SK-N-SH (cell line): Measurements from ENCODE around the gene DMRT1. TPM values are rescaled to one million over a fixed set of nuclear protein-coding genes. Genes with fewer than 3 reads are reported as not detected.

Experiments used
- CTCF ChIA-PET: fragments of 300-600, 350-600 bp; formaldehyde crosslinking; extraction: SDS; loops from one replicate; lab custom pipeline; 2021; lab: Yijun Ruan, JAX
- POLR2A ChIA-PET: fragments of 350-600 bp; sonication (Branson Sonifier 250); formaldehyde crosslinking; extraction: SDS; loops from one replicate; lab custom pipeline; 2020; ENCODE audit warnings: antibody characterized with exemption, inconsistent platforms; lab: Yijun Ruan, JAX
- DNase-seq: peaks from one replicate; pipeline ENCODE4 v3.0.0; 2012
- H2AFZ ChIP-seq: fragments of 200-600 bp; sonication (generic); 2 replicates; pipeline ENCODE4 v1.8.1; 2016; ENCODE audit warnings: antibody characterized with exemption, mild to moderate bottlenecking, low read depth
- H3F3A ChIP-seq: fragments of 200-600 bp; sonication (generic); replicated peaks from 2 replicates; pipeline ENCODE3; 2016; ENCODE audit warnings: antibody characterized with exemption, mild to moderate bottlenecking; ENCODE audit not compliant: insufficient read depth
- H3K27ac ChIP-seq, 2 experiments: fragments of 200-500 bp in 1 of 2; fragments of 200-600 bp in 1 of 2; sonication (Bioruptor generic) in 1 of 2; sonication (generic), shearing (Covaris generic) in 1 of 2; 2 replicates each; pipeline versions ENCODE4 v1.5.1 to v1.6.1; 2014 to 2016; ENCODE audit warnings: low read depth in 2 of 2, inconsistent platforms in 1 of 2, low read length in 1 of 2, mild to moderate bottlenecking in 1 of 2, mixed read lengths in 1 of 2
- H3K27me3 ChIP-seq: fragments of 200-600 bp; sonication (generic), shearing (Covaris generic); 2 replicates; pipeline ENCODE4 v1.6.1; 2016; ENCODE audit warnings: mixed run types; ENCODE audit not compliant: insufficient read depth
- H3K36me3 ChIP-seq, 2 experiments: fragments of 200-500 bp in 1 of 2; fragments of 200-600 bp in 1 of 2; sonication (Bioruptor generic) in 1 of 2; sonication (generic) in 1 of 2; replicated peaks in 1 of 2; 2 replicates each; pipeline versions ENCODE3 to v1.5.1; 2014 to 2016; ENCODE audit warnings: low read length in 1 of 2, mild to moderate bottlenecking in 1 of 2; ENCODE audit not compliant: insufficient read depth in 2 of 2, control insufficient read depth in 1 of 2
- H3K4me1 ChIP-seq, 2 experiments: fragments of 200-500 bp in 1 of 2; fragments of 200-600 bp in 1 of 2; sonication (Bioruptor generic) in 1 of 2; sonication (generic), shearing (Covaris generic) in 1 of 2; 2 replicates each; pipeline versions ENCODE4 v1.5.1 to v1.6.1; 2014 to 2016; ENCODE audit warnings: low read depth in 1 of 2, low read length in 1 of 2, mixed run types in 1 of 2; ENCODE audit not compliant: insufficient read depth in 2 of 2, control insufficient read depth in 1 of 2
- H3K4me2 ChIP-seq: fragments of 200-600 bp; sonication (generic), shearing (Covaris generic); 2 replicates; pipeline ENCODE4 v1.6.1; 2017; ENCODE audit warnings: mixed run types
- H3K4me3 ChIP-seq, 2 experiments: fragments of 200-500 bp in 1 of 2; fragments of 200-600 bp in 1 of 2; sonication (Bioruptor generic) in 1 of 2; sonication (generic), shearing (Covaris generic) in 1 of 2; 2 replicates each; pipeline versions ENCODE4 v1.5.1 to v1.8.1; 2014 to 2016; ENCODE audit warnings: low read depth in 2 of 2, inconsistent platforms in 1 of 2, low read length in 1 of 2, mild to moderate bottlenecking in 1 of 2, mixed read lengths in 1 of 2, moderate library complexity in 1 of 2
- H3K79me2 ChIP-seq: fragments of 200-600 bp; sonication (generic); 2 replicates; pipeline ENCODE4 v1.8.1; 2017; ENCODE audit warnings: mild to moderate bottlenecking; ENCODE audit not compliant: insufficient read depth
- H3K9ac ChIP-seq: fragments of 200-600 bp; sonication (generic); 2 replicates; pipeline ENCODE4 v1.6.1; 2017; ENCODE audit warnings: mixed run types
- H3K9me2 ChIP-seq: fragments of 200-600 bp; sonication (generic); 2 replicates; pipeline ENCODE4 v1.6.1; 2017; ENCODE audit warnings: mixed run types
- H3K9me3 ChIP-seq: fragments of 200-600 bp; sonication (generic); 2 replicates; pipeline ENCODE4 v1.6.1; 2017; ENCODE audit warnings: mixed run types, mild to moderate bottlenecking, moderate library complexity
- H4K20me1 ChIP-seq: fragments of 200-600 bp; sonication (generic); 2 replicates; pipeline ENCODE4 v1.6.1; 2017; ENCODE audit warnings: mild to moderate bottlenecking, mixed run types; ENCODE audit not compliant: insufficient read depth
- EP300 ChIP-seq, 2 experiments: IDR thresholded peaks; 2 replicates each; pipeline versions ENCODE4 v1.4.0 to v1.6.1; 2012; ENCODE audit warnings: borderline replicate concordance in 1 of 2, low read depth in 1 of 2, low read length in 1 of 2
- IRF3 ChIP-seq: fragments of 150-350 bp; IDR thresholded peaks from 2 replicates; pipeline ENCODE4 v1.6.1; 2016; ENCODE audit warnings: mild to moderate bottlenecking, low read depth, low read length
- MAX ChIP-seq: IDR thresholded peaks from 2 replicates; pipeline ENCODE4 v1.4.0; 2012; ENCODE audit warnings: low read depth
- NRF1 ChIP-seq: IDR thresholded peaks from 2 replicates; pipeline ENCODE4 v1.6.1; 2012; ENCODE audit warnings: low read depth, mild to moderate bottlenecking, low read length
- TCF12 ChIP-seq: IDR thresholded peaks from 2 replicates; pipeline ENCODE4 v1.4.0; 2012
- WGBS: methylation state at CpG from one replicate; pipeline ENCODE4 v1.1.6; 2017; ENCODE audit warnings: low lambda C conversion rate; 5-methylcytosine and 5-hydroxymethylcytosine counted together
- polyA plus RNA-seq, 3 experiments: library from polyadenylated mRNA; depleted of rRNA; stranded (reverse); fragments of >200 nt; gene quantifications; 2 replicates each; pipeline ENCODE4 v1.2.3, GENCODE V29; 2012
- TF ChIP-seq, protein P1 (sequence below): fragments of 200-600 bp; sonication (generic); IDR thresholded peaks from 2 replicates; pipeline ENCODE4 v1.6.1; 2017; ENCODE audit warnings: antibody characterized with exemption, mild to moderate bottlenecking, moderate library complexity

Gene DMRT1
- polyA plus RNA-seq, 1 of the 3 experiments (the other 2 are of a cell fraction) = not detected

DNA sequence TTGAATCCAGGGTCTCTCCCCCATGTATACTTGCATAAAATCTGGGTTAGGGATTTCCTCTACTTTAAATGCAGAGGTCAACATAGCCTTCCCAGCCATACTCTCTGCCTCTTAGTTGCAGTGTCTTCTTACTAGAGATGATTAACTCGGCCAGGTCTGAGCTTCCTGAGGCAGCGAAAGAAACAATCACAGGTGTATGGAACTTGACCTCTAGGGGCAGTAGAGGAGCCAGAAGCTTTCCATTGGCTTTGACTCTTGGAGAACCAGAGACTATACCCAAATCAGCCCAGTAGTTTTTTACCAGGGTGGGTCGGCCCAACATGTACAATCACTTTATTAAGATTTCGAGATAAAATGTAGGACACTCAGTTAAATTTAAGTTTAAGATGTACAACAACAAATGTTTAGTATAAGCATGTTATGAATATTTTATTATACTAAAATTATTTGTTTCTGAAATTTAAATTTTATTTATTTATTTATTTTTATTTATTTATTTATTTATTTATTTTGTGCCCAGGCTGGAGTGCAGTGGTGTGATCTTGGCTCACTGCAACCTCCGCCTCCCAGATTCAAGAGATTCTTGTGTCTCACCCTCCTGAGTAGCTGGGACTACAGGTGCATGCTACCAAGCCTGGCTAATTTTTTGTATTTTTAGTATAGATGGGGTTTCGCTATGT lies 87.0 kb downstream of the DMRT1 start:
- Histone ChIP-seq H3K4me1 (no peaks in the 10 kb centered on the region), H3K36me3 (no peaks in the 10 kb centered on the region), H2AFZ (no peak overlapping the region), H3K4me3 (peak overlapping the region in 1 of 2 experiments; percentile 38; a peak in 1 of 4 replicates), H3K9me3 (no peaks in the 10 kb centered on the region), H3K9me2 (no peaks in the 10 kb centered on the region), H3K27me3 (peaks cover 17% of the 10 kb centered on the region; the same call in 1 of the 2 replicates), H3K9ac (no peak overlapping the region), H3K79me2 (no peaks in the 10 kb centered on the region), H3F3A (no peaks in the 10 kb centered on the region), H3K27ac (no peak overlapping the region), H4K20me1 (no peaks in the 10 kb centered on the region), H3K4me2 (no peak overlapping the region)
- no peak for TF ChIP-seq TCF12
- TF ChIP-seq, protein P1, sequence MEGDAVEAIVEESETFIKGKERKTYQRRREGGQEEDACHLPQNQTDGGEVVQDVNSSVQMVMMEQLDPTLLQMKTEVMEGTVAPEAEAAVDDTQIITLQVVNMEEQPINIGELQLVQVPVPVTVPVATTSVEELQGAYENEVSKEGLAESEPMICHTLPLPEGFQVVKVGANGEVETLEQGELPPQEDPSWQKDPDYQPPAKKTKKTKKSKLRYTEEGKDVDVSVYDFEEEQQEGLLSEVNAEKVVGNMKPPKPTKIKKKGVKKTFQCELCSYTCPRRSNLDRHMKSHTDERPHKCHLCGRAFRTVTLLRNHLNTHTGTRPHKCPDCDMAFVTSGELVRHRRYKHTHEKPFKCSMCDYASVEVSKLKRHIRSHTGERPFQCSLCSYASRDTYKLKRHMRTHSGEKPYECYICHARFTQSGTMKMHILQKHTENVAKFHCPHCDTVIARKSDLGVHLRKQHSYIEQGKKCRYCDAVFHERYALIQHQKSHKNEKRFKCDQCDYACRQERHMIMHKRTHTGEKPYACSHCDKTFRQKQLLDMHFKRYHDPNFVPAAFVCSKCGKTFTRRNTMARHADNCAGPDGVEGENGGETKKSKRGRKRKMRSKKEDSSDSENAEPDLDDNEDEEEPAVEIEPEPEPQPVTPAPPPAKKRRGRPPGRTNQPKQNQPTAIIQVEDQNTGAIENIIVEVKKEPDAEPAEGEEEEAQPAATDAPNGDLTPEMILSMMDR = peak; percentile 61
- peak; percentile 27 for DNase-seq
- 12% methylated on average over 6 of the region's 6 CpGs for WGBS
- POLR2A ChIA-PET = interaction anchor here (0.5 kb wide), 1 partner anchor 503 kb away, joined by 3 read pairs; no protein-coding TSS in a partner anchor
- CTCF ChIA-PET = interaction anchor here (0.7 to 2.6 kb wide), 13 partner anchors 10 to 458 kb away, joined by 3 to 19 read pairs (median 3); no protein-coding TSS in a partner anchor

DNA sequence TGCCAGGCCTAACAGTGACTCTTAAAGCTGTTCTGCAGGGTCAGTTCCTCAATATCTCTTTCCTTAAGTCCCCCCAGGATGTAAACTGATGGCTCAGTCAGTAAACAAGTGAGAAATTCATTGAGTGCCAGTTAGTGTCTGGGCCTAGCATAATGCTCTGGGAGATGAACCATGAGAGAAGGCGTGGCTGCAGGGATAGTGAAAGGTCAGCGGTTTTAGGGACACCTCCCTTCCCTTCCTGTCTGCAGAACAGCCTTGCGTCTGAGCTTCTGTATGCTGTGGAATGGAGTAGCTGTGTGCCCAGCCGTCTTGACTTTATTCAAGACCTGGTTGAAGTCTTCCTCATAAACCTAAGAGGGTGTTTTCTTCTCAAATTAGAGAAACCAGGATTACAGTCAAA lies 88.2 kb downstream of the DMRT1 start:
- H3K9ac ChIP-seq = no peak overlapping the region
- ChIA-PET CTCF (interaction anchor here (1.1 kb wide), 1 partner anchor 15 kb away, joined by 4 read pairs; no protein-coding TSS in a partner anchor), POLR2A (no interaction called here)
- 6% methylated on average over 4 of the region's 4 CpGs for WGBS
- DNase-seq = no peak
- no peaks in the 10 kb centered on the region for H4K20me1 ChIP-seq
- H3K9me2 ChIP-seq = no peaks in the 10 kb centered on the region
- H3K79me2 ChIP-seq = no peaks in the 10 kb centered on the region
- H3K4me1 ChIP-seq = no peaks in the 10 kb centered on the region
- no peaks in the 10 kb centered on the region for H3K36me3 ChIP-seq
- peaks cover 16% of the 10 kb centered on the region; the same call in 1 of the 2 replicates for H3K27me3 ChIP-seq
- TF ChIP-seq NRF1 (no peak), EP300 (IDR thresholded peaks at IDR 0.05; ENCODE audit: borderline replicate concordance in 1 of 2, low read depth in 1 of 2, low read length in 1 of 2) (no peak), MAX (no peak), IRF3 (no peak)
- H2AFZ ChIP-seq = no peak overlapping the region
- no peaks in the 10 kb centered on the region for H3K9me3 ChIP-seq
- no peaks in the 10 kb centered on the region for H3F3A ChIP-seq
- H3K4me3 ChIP-seq = no peak overlapping the region
- no peak overlapping the region for H3K4me2 ChIP-seq
- H3K27ac ChIP-seq = no peak overlapping the region
